Sciatic nerve (tissue), 2 donors: ENCODE results near the gene NDUFAF3. TPM values are rescaled to one million over a fixed set of nuclear protein-coding genes. Genes with fewer than 3 reads are reported as not detected.
A peak's percentile ranks its signal among the peaks of the same experiment; 100 is the strongest.

Experiments
- ATAC-seq: fragments of 200-7000 bp; cut with Tn5 transposase; one replicate; pipeline ENCODE4 v1.9.1; 2020; ENCODE audit warnings: mild to moderate bottlenecking, moderate library complexity
- DNase-seq: peaks from one replicate; pipeline ENCODE4 v3.0.0-alpha.2; 2020; ENCODE audit warnings: low spot score
- intact Hi-C: fragments of 100-400 bp; cut with DNase I; formaldehyde crosslinking; loops from one replicate; pipeline ENCODE4 v1.14.2; 2022
- microRNA-seq: library from miRNA; unstranded; fragments of <30 nt; microRNA quantifications from one replicate; pipeline ENCODE4 v1.2.0, GENCODE V29; 2020
- total RNA-seq: library from RNA; stranded (reverse); fragmentation: NEBNext Ultra II Directional; extraction: Animal tissue kit (Norgen Biotek cat#: 25700); gene quantifications from one replicate; pipeline ENCODE4 v1.2.1, GENCODE V29; 2021
- donor health status: DM: no; HTN: no; CAD: no.
- donor health status: DM: no; HTN: no; CAD: no.

Gene NDUFAF3
- total RNA-seq, 1 donor from 2014 or later, result 75.1 TPM

- intact Hi-C loops, result no loop called here
- DNase-seq, result no peak
- no peak for ATAC-seq
Measured at GRCh38 chr3:49029563-49029884, 7.6 kb downstream of the NDUFAF3 start.

- ATAC-seq, result no peak
- DNase-seq, result no peak
- intact Hi-C loops, result no loop called here
Measured at GRCh38 chr3:49030321-49030720, 8.4 kb downstream of the NDUFAF3 start.

GRCh38 chr3:49032646-49033304 is 10.9 kb downstream of the NDUFAF3 start:
- DNase-seq (no peak), ATAC-seq (no peak)
- intact Hi-C loops, result no loop called here

GRCh38 chr3:49034650-49035049 is 12.7 kb downstream of the NDUFAF3 start:
- DNase-seq (no peak), ATAC-seq (no peak)
- intact Hi-C loops, result no loop called here

GRCh38 chr3:49035281-49035680 is 13.4 kb downstream of the NDUFAF3 start:
- DNase-seq, result no peak
- no peak for ATAC-seq
- intact Hi-C loops, result no loop called here

GRCh38 chr3:49053543-49053942 is 31.6 kb downstream of the NDUFAF3 start:
- DNase-seq (no peak), ATAC-seq (no peak)
- intact Hi-C loops, result no loop called here

- intact Hi-C loops, result no loop called here
- DNase-seq, result no peak
- no peak for ATAC-seq
Measured at GRCh38 chr3:49054344-49054862, 32.5 kb downstream of the NDUFAF3 start.

GRCh38 chr3:49057268-49057667 is 35.3 kb downstream of the NDUFAF3 start:
- DNase-seq (no peak), ATAC-seq (no peak)
- intact Hi-C loops, result no loop called here

GRCh38 chr3:49058011-49058410 is 36.1 kb downstream of the NDUFAF3 start:
- DNase-seq (no peak), ATAC-seq (no peak)

More at GRCh38 chr3:49058011-49058410, 36.1 kb downstream of the NDUFAF3 start:
- intact Hi-C loops, result no loop called here

Small RNA genes lying within 50 kb of the gene (microRNA-seq; reads per million reads assigned to microRNA genes)
- gene MIR191 (9,348 reads per million, percentile 94 among the genes with 10 or more reads in this experiment), gene MIR425 (910 reads per million, percentile 81 among the genes with 10 or more reads in this experiment)

Other genes starting within 250 kb of the NDUFAF3 start
- gene PRKAR2A, start 174.2 kb upstream of the NDUFAF3 start, total RNA-seq, result 46.5 TPM
- gene SLC25A20, start 123.2 kb upstream of the NDUFAF3 start, total RNA-seq, result 12.2 TPM
- gene ARIH2, start 103.3 kb upstream of the NDUFAF3 start, total RNA-seq, result 88.9 TPM
- 40.1 TPM for gene P4HTM, start 31.9 kb upstream of the NDUFAF3 start, total RNA-seq
- gene WDR6, start 14.7 kb upstream of the NDUFAF3 start, total RNA-seq, result 149 TPM
- 18.7 TPM for gene DALRD3, start 3.5 kb upstream of the NDUFAF3 start, total RNA-seq
- gene IMPDH2, start 7.3 kb downstream of the NDUFAF3 start, total RNA-seq, result 121 TPM
- 101 TPM for gene QRICH1, start 72.0 kb downstream of the NDUFAF3 start, total RNA-seq
- 123 TPM for gene QARS1, start 82.6 kb downstream of the NDUFAF3 start, total RNA-seq
- gene USP19, start 98.7 kb downstream of the NDUFAF3 start, total RNA-seq, result 55.7 TPM
- gene LAMB2, start 110.9 kb downstream of the NDUFAF3 start, total RNA-seq, result 515 TPM
- 20.7 TPM for gene CCDC71, start 144.2 kb downstream of the NDUFAF3 start, total RNA-seq
- 32.5 TPM for gene KLHDC8B, start 149.5 kb downstream of the NDUFAF3 start, total RNA-seq